Uterus (tissue), 2 donors: Measurements from ENCODE around the gene ADAR.

Experiments
- POLR2A ChIP-seq, 2 donors: fragments of 450-650 bp; IDR thresholded peaks; one replicate each; pipeline ENCODE4 v1.6.1; 2016; ENCODE audit warnings: antibody characterized with exemption in 2 of 2, mild to moderate bottlenecking in 1 of 2, moderate library complexity in 1 of 2
- TF ChIP-seq, protein P1 (sequence below), 4 experiments: fragments of 200-600 bp in 2 of 4; fragments of 450-650 bp in 2 of 4; sonication (generic) in 2 of 4; IDR thresholded peaks; one replicate each; pipeline ENCODE4 v1.5.1; 2016 to 2019; ENCODE audit warnings: antibody characterized with exemption in 4 of 4, mild to moderate bottlenecking in 2 of 4, moderate library complexity in 1 of 4

DNA sequence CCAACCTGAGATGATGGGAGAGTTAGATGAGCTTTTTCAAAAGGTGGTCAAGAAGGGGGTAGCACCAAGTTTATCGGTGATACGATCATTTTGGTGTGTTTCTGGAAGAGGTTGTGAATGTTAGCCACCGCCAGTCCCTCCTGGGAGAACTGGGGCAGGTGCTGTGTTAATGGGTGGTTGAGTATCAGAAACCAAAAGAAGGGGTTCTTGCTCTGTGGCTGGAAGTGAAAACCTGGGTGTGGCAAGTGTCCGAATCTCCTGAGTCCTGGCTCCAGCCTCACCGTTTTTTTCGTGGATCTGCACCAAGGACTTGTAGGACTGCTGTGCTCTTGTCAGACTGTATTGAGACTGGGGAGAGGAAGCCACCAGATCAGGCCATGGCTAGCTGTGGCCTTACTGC lies 57.3 kb downstream of the ADAR start:
- TF ChIP-seq, protein P1, sequence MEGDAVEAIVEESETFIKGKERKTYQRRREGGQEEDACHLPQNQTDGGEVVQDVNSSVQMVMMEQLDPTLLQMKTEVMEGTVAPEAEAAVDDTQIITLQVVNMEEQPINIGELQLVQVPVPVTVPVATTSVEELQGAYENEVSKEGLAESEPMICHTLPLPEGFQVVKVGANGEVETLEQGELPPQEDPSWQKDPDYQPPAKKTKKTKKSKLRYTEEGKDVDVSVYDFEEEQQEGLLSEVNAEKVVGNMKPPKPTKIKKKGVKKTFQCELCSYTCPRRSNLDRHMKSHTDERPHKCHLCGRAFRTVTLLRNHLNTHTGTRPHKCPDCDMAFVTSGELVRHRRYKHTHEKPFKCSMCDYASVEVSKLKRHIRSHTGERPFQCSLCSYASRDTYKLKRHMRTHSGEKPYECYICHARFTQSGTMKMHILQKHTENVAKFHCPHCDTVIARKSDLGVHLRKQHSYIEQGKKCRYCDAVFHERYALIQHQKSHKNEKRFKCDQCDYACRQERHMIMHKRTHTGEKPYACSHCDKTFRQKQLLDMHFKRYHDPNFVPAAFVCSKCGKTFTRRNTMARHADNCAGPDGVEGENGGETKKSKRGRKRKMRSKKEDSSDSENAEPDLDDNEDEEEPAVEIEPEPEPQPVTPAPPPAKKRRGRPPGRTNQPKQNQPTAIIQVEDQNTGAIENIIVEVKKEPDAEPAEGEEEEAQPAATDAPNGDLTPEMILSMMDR (IDR thresholded peaks at IDR 0.05) = no peak
- no peak for TF ChIP-seq POLR2A (IDR thresholded peaks at IDR 0.05)
